HG02678 (cell line): ENCODE results near the gene SERP2.

Experiments used
- ATAC-seq: cut with Tn5 transposase; IDR thresholded peaks from one replicate; pipeline ENCODE4 v1.9.1; 2021; ENCODE audit warnings: mild to moderate bottlenecking, moderate library complexity; ENCODE audit not compliant: unreplicated experiment

Gene SERP2

DNA sequence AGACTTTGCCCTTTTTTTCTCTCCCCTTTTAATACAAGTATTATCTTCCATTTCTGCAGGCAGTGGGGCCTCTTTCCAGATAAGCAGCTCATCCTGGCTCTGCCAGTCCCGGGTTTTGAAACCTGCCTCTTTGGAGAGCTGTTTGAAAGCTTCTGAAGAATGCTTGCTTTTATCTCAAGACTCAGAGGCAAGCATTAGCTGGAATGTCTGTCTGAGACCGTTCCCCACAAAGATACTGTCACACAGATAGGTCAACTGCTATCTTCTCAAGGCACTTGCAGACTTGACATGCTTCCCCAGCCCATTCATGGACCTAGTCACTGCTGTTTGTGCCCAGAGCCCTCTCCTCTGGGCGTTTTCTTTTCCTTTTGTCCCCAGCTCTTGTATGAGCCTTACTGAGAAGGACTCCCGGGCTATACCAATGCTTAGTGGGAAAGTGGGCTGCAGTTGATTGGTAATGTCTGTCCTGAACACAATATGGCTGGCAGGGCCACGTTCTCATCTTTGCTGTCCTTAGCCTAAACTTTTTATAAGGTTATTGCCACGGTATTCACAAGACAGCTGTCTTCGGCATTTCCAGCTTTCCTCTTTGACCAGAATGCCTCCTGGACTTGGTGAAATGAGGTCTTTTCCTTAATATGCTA is 13.4 kb downstream of the SERP2 start:
- ATAC-seq: no peak

DNA sequence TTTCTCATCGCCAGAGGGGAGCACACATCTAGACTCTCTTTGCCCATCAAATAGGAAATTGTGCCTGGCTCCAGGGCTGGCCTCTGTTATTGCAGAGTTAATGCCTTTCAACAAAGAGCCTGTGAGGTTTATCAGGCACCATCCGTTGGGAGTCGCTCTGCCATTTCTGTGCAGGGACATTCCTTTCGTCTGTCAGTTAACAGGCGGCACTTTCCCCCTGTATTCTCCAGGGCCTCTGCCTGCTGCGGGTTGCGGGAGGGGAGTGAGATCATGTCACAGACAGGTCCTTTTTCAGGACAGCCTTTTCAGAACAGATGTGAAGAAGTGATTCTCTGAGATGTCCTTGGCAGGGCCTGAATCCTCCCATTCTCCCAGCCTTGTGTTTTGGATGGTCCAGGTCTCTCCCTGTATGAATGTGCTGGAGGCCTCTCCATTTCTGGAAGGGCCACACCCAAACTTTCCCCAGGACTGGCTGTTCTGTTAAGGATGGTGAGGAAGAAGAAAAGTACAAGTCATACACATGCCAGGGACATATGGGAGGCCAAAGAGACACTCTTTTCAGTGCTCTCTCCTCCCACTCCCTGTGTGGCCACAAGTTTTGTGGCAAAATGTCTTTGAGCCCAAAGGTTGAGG is 14.9 kb downstream of the SERP2 start:
- no peak for ATAC-seq

DNA sequence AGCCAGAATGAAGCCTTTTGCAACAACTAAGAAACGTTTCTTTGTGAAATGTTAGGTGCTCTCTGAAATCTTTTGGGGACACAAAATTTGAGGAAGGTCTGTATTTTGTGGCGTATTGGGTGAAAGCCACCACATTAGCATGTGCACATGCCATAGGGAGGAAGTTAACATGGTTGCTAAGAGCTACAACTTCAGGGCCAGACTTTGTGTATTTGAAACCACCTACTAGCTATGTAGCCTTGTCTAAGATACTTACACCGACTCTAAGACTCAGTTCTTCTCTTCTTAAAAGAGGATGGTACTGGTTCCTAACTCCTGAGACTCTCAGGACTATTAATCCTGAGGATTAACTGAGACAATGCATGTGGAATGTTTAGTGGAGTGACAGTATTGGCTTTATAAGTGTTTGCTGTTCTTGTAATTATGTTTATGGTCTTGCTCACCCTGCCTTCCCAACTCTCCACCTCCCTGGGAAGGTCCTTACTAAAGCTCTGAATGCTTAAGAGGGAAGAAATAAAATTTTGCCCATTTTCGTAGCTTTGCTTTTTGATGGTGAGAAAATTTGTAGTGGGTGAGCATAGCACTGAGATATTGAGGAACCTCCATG is 15.5 kb downstream of the SERP2 start:
- no peak for ATAC-seq

DNA sequence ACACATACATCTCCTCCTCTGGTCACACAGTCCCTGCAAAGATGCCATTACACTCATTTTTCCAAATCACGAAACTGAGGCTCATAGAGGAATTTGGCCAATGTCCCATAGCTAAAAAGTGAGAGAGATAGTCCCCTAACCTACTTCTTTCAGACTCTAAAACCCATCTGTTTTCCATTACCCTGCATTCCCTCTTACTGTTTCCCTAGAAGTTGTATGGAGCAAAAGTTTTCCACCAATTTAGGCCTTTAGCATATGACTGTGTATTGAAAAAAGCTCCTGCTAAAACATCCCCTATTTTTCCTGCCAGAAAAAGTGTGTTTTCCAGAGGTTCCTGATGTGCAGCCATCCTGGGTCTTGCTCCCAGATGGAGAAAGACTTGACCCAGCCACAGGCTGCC is 16.3 kb downstream of the SERP2 start:
- ATAC-seq: no peak

DNA sequence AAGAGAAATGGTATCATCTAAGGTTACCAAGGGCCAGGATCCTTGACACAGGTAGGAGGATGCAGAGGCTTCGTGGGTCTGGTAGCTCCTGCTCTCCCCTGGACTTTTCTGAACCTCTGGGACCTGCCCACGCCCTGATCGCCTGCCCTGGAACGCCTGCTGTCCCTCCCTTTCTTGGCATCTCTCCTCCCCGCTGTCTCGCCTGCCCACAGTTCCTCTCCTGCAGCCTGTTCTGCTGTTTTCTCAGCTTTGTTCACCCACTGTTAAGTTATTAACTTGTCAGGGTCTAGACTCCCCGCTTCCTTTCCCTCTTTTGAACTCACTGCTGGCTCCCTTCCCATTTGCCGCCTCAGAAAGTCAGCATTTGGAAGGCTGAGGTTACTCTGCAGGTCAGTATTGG is 19.8 kb downstream of the SERP2 start:
- no peak for ATAC-seq

DNA sequence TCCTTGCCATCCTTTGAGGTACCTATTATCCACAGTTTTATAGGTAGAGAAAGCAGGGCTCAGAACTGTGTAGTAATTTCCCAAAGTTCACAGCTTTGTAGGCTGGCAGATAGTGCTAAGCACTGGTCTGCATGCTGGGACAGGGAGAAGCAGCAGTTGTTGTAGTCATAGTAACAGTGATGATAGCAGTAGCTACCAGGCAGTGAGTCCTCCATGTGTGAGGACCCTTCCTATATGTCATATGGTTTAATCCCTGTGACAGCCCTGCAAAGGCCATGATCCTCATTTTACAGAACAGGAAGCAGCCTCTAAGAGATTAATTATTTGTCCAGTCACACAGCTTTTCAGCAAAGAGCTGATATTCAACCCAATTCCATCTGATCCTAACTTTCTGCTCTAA is 21.0 kb downstream of the SERP2 start:
- no peak for ATAC-seq

DNA sequence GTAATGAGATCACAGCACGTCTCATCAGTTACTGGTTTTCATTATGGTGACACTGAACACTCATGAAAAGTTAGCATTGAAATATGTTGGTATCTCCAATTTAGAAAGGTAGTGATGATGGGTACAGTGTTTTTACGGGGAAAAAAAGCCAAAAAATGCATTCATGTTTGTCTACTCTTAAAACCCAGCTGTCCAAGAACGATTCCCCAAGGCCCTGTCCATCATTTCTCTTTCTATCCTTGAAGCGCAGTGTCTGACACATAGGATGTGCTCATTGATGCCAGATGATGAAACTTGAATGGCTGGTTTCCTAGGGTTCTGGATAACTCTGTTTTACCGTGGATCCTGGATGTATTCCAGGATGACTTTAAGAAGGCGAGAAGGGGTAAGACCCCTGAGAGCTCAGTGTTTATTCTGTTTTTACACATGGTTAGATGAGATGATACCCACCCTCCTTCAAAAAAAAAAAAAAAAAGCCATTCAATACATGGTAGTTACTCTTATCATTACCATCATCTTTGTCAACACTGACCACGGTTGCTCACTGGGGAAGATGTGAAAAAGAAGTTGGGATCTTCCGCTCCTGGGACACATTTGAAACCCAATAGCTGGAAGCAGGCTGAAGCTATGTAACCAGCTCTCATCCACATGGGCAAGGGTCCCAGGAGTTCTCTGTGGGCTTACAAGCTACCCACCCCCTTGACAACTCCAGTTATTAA is 22.5 kb downstream of the SERP2 start:
- ATAC-seq: no peak

DNA sequence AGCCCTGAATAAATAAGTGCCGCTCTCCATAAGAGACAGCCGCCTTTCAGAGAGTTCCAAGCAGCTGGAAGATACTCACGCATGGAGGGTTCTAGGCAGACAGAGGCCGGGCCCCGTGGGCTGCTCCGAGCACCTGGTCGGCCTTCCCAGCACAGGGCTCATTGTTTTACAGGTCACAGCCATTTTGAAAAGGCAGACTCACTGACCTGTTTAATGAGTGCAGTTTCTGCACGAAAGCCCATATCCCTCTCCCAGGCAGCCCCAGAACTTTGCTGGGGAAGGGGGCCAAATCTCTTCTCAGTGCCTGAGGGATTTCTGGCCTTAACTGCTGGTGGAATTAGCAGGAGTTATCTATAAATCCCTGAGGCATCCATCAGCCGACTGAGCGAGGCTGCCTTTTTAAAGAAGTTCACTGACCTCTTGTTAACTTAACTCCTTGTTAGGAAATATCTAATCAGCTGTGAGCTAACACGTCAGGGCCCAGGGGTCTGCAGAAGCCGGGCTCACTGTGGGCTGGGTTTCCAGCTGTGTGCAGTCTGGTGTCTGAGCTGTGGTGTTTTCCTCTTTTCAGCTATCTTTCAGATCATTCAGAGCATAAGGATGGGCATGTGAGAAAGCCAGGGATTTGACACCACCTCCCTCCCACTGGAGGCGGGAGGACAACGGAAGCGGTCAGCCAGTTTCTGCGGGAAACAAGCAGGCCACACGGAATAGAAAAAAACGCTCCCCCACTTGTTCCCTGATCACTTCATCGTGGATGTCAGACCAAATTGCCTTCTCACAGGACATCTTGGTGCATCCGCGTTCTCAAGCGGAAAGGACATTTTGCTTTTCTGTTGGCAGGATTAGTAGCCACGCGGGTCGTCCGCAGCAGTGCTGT is 23.3 kb downstream of the SERP2 start:
- ATAC-seq: no peak

DNA sequence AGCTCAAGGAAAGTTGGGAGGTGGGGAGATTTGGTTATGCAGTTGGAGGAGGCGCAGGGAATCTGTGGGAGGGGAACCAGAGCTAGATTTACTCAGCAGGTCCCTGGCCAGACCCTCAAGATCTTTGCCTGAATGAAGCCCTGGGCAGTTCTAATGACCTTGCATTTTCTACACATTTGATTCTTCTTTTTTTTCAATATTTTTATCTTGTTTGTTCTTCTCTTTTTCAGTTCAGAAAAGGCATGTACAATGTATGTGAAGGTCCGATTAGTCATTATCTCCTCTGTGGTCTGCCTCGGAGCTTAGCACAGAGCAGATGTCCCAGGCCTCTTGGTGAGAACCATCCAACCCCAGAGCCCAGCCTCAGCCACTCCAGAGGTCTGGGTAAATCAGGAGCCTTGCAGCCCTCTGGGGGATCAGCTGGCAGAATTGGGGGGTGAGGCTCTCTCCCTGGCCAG is 24.2 kb downstream of the SERP2 start:
- no peak for ATAC-seq

DNA sequence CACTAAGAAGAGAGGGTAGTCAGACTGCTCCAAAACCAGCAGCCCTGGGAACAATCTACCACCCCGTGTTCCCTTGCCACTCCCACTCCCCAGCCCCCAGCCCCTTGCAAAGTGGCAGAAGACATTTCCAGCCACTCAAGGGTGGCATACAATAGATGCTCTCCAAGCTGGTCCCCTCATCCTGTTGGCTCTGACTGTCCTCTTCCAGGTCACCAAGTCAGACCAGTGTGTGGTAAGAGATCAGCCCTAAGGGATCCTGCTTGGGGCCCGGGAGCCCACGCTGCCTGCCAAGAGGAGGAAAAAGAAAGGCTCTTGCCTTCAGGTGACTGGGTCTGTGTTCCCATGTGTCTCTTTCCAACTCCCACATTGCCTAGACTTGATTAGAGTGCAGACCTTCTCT is 25.0 kb downstream of the SERP2 start:
- no peak for ATAC-seq

DNA sequence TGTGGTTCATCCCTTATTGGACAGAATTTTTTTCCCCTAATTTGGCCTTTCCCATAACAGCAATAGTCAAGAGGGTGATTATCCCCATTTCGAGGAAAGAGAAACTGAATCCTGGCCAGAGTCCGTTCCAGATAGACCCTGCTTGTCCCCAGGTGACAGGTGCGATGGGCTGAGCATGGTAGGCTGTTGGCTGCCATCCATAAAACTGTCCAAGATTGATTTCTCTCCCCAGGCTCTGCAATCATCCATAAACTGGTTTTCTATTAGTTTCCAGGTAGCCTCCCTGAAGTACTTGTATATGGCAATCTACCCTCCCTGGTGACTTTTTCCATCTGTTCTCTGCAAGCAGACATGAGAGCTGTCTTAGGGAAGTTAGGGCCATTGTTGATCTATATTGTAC is 25.4 kb downstream of the SERP2 start:
- ATAC-seq: no peak

DNA sequence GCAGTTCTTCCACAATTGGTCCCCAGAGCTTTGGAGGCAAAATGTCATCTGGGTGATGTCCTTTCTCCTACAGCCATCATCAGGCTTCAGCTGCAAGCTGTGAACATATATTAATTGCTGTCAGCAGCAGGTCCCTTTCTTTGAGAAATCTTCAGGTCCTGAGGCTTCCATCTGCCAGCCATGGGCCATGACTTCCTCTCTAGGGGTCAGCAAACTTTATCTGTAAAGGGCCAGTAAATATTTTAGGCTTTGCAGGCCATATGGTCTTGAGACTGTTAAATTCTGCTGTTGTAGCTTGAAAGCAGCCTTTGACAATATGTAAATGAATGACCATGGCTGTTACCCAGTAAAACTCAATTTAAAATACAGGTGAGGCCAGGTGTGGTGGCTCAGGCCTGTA is 27.1 kb downstream of the SERP2 start:
- no peak for ATAC-seq

DNA sequence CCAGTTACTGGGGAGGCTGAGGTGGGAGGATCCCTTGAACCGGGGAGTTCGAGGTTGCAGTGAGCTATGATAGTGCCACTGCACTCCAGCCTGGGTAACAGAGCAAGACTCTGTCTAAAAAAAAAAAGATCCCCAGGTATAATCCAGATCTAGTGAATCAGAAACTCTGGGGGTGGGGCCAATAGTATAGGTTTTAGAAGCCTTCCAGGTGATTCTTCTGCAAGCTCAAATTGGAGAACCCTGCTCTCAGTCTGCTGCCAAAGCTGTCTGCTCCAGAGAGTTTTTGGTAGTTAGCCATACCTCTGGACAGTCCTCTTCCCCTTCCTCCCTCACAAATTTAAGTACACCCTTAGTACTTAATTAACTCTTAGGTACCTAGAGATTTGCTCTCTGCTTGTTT is 28.0 kb downstream of the SERP2 start:
- ATAC-seq: no peak

DNA sequence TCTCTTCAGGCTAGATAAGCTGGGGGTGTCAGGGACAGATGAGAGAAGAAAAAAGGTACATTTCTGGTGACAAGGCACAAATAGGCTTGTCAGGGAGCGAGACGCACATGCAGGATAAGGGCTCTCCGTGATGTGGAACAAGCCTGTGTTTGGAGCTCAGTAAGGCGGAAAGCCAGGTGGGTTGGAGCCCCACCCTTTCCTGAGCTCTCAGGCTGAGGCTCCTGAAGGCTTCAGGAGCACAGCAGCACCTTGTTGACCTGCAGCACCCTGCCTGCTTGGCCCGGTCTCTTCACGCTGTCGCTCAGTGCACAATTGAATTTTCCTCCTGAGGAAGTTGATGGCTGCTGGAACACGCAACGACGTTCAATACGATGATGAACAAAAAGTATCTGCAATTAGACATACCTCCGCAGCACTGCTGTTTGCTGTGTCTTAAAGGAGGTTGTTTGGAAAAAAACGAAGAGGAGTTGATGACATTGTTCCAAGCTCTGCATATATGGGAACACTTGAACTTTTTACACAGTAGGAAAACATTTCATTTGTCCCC is 29.3 kb downstream of the SERP2 start:
- no peak for ATAC-seq

DNA sequence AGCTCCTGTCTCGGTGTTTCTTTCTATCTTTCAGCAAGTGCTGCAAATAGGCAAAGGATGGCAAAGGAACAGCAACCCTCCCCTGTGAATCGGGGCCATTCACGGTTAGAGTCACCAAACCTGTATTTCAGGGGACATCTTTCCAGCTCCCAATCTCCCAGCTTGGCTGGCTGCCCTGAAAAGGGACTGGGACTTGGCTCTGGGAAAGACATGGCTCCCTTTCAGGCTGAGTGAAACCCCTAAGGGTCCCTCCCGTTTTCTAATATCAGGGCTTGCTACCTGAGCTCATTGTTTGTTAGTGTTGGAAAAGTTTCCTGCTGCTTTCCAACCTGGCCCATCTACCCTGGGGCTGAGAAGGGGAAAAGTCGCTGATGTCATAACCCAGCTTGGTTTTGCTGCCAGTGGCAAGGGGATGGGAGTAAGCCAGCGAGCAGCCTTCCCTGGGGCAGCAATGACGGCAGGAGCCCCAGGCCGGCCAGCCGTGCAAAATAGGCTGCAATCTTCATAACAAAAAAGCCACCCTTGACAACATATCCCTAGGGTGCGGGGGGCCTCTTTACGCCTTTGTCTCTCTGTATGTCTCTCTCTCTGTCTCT is 29.9 kb downstream of the SERP2 start:
- ATAC-seq: no peak

DNA sequence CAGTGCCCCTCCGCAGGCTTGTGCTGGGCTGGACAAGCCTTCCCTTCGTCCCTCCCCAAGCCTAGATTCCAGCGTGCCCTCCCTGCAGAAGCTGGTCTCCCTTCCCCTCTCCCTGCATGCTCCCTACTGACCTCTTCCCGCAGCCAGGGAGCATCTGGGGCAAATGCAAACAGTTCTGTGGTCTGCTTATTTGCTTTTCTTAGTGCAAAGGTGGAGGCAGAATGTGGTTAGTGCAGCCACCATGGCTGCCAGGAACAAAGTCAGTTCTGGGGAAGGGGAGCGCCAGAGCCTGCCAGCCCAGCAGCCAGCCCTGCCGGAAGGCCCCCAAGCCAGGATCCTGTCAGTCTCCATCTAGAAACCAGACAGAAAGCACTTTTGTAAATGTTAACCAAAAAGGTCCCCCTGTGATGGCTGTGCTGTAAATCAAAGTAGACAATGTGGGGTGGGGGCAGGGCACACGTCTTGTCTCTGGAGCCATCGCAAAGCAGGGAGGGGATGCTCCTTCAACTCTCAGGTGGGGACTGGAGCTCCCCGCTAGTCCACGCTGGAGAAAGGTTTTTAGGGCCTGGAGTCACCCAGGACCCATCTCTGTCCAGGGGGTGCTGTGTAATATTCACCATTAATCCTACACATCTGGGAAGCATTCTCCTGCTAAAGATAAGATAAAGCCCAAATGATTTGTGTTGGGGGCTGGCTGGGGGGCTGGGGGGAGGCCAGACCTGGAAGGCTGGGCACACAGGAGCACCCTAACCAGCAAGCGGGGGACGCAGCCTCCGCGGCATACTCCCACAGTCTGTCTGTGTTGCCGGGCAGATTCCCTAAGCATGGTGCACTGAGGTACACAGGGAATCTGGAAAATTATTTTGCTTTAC is 30.9 kb downstream of the SERP2 start:
- ATAC-seq: no peak

DNA sequence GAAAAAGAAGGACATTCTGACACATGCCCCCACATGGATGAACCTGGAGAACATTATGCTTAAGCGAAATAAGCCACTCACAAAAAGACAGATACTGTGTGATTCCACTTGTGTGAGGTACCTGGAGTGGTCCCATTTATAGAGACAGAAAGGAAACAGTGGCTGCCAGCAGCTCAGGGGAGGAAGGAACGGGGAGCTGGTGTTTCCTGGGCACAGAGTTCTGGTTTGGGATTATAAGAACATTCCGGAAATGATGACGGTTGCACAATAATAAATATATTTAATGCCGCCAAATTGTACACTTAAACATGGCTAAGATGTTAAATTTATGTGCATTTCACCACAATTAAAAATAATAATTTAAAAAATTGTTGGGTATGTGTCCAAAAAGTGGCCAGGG is 33.0 kb downstream of the SERP2 start:
- no peak for ATAC-seq

DNA sequence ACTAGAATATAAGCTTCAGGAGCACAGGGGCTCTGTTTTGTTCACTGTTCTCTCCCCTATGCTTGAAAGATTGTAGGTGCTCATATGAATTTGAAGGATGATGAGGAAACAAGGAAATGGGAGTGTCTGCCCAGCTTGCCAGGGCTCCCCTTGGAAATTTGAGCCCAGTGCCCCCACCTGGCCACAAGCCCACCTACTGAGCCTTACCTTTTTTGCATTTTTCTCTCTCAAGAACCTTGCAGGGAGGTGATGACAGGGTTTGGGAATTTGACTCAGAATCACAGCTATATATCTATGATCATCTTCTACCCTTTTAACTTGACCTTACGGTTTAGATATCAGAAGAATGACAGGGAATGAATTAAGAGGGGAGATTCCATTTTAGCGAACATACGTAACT is 33.8 kb downstream of the SERP2 start:
- no peak for ATAC-seq

DNA sequence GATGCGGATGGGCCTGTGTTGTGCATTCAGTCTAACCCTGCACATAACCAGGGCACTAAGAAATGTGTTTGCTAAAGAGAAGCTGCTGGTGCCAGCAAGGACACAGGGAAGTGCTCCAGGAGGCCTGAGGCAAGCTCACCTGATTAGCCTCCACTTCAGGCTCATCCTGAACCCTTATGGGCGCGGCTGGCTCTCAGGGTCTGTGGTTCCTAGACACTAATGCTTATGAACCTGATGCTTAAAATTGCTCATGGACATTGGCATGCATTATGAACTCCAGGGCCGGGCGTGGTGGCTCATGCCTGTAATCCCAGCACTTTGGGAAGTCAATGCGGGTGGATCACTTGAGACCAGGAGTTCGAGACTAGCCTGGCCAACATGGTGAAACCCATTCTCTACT is 34.3 kb downstream of the SERP2 start:
- no peak for ATAC-seq
